ENCODE measurements around the gene FAM8A1.

Gene FAM8A1

DNA sequence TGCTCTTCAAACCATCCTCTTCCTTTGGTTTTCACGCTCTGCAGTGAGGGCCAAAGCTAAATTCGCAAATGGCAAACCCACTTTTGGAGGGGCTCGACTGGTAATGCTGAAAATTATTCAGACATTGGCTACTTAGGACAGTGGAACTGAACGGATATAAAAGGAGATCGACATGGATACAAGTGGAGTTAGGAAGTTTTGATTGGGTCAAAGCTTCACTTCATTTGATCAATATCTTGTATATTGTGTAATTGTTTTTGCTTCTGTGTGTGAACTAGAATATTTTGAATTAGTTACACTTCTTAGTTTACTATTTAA is 1.2 kb downstream of the FAM8A1 start:
- no peak for DNase-seq (ENCODE audit: low read depth)

DNA sequence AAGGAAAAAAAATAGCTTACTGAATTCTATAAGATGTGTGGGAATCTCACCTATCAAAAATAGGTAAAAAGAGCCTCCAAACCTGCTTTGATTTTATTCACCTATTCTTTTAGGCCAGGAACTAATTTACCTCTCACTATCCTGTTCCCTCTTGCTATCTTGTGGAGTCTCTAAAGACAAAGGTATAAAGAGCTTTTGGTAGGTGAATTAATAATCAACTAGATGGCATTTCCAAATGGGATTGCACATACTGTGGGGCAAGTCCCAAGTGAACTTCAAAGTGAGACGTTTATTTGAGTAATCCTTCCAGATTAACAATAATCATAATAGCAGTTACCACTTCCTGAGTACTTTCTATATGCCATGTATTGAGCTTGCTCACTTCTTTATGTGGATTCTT is 2.8 kb downstream of the FAM8A1 start:
- DNase-seq (ENCODE audit: low read depth), result no peak

DNA sequence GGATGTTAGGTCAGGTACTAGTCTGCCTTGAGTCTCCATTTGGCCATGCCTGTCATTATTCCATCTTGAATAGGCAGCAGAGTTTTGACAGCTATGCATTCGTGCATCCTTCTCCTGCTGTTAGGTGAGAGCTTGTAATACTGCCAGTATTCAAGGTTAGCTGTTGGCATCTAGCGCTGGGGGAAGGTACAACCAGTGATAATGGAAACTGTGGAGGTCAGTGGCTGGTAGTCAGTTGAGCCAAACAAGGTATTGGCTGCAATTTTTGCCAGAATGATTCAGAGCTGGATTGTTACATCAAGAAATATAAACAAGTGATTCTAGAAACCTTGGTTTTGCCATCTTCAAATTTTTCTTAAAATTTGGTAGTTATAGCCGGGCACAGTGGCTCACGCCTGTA is 6.5 kb downstream of the FAM8A1 start:
- DNase-seq (ENCODE audit: low read depth), result no peak

DNA sequence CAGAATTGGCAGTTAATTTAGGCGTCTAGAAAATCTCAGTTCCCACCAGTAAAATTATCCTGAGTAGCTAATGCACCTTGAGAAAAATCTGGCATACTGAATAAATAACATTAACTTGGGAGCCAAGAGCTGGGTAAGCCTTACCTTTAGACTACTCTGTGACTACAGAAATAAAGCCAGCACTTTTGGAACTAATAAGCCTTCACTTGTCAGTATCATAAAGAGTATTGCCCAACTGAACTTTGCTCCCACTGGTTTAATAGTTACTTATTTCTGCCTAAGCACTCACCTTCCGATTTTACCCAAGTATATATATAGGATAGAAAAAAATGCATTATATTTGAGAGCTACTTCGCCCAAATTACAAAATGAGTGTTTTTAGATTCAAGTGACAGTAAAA is 10.7 kb downstream of the FAM8A1 start:
- no peak for DNase-seq (ENCODE audit: low read depth)

DNA sequence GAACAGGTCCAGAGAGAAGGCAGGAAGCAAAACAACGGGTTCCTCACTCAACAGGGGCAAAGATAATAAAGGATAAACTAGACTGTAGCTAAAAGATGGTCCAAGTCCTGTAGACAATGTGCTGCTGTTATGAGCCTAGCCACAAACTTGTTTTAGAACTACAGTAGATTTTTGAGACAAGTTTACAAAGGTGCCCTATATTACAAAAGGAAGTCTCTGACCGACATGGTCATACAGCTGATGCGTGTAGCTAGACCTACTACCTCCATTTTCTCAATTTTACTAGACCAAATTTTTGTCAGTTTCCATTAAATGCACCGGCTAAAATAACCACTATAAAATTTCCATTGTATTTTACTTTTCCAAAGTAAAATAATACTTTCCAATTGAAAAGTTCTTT is 11.9 kb downstream of the FAM8A1 start:
- no peak for DNase-seq (ENCODE audit: low read depth)

DNA sequence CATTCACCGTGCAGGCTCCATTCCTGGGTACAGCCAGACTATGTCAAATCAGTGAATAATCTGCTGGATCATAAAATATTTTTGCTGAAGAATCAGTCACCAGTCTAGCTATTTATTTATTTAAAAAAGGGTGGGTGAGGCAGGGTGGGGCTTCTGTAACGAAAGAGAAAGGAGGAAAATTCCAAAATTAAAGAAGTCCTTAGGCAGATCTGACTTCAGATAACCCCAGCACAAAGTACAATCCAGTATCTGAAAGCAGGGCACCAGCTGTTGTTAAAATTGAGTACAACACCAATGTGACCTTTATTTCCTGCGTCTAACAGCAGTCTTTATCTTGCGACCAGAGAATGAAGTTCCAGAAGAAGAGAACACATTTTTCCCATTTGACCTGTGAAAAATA is 15.7 kb downstream of the FAM8A1 start:
- DNase-seq (ENCODE audit: low read depth), result no peak

DNA sequence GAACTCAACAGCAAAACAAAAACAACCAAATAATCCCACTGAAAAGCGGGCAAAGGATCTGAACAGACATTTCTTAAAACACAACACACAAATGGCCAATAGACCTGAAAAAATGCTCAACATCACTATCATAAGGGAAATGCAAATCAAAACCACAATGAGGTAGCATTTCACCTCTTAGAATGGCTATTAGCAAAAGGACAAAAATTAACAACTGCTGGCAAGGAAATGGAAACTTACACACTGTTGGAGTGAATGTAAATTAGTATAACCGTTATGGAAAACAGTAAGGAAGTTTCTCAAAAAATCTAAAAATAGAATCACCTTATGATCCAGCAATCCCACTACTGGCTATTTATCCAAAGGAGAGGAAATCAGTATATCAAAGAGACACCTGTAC is 20.9 kb downstream of the FAM8A1 start:
- DNase-seq (ENCODE audit: low read depth), result no peak

DNA sequence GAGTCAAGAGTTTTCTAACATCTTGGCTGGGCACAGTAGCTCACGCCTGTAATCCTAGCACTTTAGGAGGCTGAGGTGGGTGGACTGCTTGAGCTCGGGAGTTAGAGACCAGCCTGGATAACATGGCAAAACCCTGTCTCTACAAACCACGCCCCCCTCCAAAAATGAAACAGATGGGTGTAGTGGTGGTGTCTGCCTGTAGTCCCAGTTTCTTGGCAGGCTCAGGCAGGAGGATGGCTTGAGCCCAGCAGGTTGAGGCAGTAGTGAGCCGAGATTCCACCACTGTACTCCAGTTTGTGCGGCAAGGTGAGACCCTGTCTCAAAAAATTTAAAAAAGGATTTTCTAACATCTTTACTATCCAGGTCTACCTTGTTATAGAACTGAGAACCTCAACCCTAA is 22.0 kb downstream of the FAM8A1 start:
- no peak for DNase-seq (ENCODE audit: low read depth)

DNA sequence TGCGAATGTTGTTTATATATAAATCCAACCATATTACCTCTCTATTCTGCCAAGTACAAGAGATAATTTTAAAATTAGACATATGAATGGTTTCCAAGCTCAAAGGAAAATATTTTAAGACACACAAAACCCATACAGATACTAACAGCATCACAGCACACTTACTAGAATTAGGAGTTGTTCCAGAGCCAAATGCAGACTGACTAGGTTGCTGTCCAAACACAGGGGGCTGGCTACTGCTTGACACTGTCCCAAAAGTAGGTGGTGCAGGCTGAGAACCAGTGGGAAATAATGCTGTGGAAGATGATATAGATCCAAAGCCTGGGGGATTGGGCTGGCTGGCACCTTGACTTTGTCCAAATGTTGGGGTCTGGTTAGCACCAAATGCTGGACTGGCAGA is 24.3 kb downstream of the FAM8A1 start:
- no peak for DNase-seq (ENCODE audit: low read depth)

DNA sequence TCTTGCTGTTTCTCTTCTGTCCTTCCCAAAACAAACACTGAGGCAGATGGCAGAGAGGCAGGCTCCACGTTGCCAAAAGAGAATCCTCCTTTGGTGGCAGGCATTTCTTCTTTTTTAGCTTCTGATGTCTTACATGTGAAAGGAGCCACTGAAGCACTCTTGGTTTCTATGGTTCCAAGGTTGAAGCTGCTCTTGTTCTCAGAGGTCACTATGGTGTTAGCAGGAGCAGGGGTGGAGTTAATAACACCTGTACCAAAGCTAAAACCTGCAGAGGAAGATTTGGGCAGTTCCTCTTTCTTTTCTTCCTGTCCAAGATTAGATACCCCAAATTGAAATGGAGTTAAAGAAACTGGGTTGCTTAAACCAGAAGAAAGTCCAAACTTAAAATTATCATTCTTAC is 28.8 kb downstream of the FAM8A1 start:
- DNase-seq (ENCODE audit: low read depth), result no peak

DNA sequence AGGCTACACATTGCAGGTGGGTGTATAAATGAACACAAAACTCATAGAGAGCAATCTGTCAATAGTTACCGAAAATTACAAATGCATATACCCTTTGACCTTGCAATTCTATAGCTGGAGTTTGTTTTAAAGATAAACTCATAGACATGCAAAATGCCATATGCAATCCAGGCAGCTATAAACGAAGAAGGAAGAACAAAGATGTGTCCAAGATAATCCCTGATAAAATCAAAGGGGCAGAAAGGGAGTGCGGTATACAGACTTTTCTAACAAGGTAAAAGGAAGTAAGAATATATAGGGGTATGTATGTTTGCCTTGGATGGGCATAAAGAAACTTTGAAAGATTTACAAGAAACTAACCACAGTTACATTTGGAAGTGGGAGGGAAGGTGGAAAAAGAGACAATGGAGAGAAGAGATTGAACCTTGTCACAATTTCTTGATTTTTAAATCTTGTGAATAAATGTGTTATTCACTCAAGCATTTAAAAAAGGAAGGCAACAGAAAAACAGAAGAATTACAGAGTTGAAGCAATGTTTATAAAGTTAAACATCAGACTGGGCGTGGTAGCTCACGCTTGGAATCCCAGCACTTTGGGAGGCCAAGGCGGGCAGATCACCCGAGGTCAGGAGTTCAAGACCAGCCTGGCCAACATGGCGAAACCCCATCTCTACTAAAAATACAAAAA is 29.9 kb downstream of the FAM8A1 start:
- DNase-seq (ENCODE audit: low read depth), result no peak

DNA sequence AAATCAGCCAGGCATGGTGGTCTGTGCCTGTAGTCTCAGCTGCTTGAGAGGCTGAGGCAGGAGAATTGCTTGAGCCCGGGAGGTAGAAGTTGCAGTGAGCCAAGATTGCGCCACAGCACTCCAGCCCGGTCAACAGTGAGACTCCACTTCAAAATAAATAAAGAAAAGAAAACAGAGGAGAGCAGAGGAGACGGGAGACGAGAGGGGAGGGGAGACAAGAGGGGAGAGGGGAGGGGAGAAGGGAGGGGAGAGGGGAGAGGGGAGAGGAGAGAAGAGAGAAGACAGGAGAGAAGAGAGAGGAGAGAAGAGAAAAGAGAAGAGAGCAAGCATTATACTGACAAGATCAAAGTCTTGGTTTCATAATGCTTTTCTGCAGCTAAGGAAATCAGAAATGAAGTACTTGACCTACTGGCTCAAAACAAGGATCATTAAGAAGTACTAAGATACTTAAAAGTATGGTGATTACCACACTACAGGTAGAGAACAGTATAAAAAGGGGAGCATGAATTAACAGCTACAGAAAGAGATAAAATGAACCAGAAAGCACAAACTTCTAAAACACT is 30.5 kb downstream of the FAM8A1 start:
- DNase-seq (ENCODE audit: low read depth), result no peak

DNA sequence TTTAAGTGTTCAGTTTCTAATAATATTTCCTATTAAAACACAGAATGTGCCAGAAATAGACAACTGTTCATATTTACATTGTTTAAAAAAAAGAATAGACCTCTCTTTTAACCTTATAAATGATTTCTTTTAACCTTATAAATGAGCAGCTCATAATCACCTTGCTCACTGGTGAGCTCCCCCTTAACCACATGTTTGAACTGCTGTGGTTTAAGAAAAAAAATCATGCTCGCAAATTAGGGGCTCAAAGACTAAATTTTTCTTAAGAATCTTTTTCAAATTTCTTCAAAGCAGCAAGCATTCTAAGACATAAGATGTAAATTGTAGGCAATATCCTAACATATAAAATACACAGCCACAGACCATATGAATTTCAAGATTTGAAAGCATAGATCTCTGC is 32.8 kb downstream of the FAM8A1 start:
- DNase-seq (ENCODE audit: low read depth), result no peak

DNA sequence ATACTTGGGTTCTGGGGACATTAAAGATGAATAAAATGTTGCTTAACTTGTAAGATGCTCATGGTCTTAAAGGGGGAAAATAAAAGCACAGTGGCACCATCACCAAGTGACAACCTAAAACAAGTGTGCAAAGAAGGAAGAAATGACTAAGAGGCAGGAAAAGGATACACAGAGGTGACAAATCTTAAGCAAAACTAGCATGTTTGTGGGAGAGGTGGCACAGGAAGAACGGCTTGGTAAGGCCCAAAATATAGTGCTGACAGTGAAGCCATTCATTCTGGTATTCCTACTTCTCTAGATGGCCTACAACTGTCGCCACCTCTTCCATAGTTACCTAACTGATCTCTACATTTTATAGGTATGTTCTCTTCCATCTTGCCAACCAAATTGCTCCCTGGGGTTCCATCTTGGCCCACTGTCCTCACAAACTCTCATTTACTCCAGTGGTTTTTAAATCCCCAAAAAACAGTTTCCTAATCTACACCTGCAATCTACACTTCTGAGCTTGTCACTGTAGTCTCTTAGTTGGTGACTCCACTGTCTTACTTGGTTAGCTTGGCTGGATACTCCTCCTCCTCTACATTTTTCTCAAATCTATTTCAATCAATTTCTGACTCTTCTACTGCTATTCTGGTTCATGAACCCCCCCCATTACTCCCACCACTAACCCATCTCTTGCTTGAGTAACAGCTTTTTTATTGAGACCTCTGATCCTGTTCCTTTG is 33.5 kb downstream of the FAM8A1 start:
- DNase-seq (ENCODE audit: low read depth), result no peak

DNA sequence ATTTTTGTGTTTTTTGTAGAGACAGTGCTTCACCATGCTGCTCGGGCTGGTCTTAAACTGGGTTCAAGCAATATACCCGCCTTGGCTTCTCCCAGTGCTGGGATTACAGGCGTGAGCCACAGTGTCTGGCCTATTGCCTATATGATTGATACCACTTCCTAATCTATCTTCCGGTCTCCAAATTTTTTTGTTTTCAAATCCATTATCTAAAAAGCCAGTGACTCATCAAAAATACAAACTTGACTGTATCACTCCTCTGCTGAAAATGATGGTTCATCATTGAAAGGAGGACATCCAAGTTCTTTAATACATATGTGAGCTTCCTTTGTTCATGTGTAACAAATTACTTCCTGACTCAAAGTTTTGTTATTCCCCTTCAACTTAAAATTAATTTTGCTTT is 35.5 kb downstream of the FAM8A1 start:
- no peak for DNase-seq (ENCODE audit: low read depth)

DNA sequence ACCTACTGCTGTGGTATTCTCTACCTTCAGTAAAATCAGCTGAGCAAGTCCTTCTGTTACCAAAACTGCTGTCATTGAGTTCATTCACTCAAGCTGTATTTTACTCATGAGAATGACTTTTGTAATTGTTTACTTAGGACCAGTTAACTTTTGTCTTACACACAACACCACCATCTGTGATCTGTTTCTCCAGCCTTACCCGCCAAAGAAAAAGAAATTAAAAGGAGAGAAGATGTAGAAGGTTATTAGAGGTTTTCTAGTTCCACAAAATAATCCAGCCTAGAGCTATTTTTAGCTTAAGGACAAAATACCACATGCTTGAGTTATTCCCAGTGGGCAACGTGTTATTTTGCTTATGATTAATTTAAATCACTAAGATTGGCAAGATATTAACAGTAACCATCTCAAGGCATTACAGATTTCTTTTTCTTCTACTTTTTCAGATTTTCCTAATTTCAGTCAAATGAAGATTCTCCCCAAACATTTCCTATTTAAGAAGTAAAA is 38.2 kb downstream of the FAM8A1 start:
- no peak for DNase-seq (ENCODE audit: low read depth)

DNA sequence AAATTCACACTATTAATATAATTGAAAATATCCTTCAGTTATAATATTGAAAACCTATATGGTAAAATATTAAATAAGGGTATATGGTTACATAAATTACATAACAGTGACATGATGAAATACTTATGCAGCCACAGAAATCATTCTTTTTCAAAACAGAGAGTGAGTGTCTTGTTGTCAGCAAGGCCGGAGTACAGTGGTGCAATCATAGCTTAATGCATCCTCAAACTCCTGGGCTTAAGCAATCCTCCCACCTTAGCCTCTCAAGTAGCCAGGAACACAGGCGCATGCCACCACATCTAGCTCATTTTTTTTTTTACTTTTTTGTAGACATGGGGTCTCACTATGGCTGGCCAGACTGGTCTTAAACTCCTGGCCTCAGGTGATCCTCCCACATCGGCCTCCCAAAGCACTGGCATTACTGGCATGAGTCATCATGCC is 40.4 kb downstream of the FAM8A1 start:
- no peak for DNase-seq (ENCODE audit: low read depth)

DNA sequence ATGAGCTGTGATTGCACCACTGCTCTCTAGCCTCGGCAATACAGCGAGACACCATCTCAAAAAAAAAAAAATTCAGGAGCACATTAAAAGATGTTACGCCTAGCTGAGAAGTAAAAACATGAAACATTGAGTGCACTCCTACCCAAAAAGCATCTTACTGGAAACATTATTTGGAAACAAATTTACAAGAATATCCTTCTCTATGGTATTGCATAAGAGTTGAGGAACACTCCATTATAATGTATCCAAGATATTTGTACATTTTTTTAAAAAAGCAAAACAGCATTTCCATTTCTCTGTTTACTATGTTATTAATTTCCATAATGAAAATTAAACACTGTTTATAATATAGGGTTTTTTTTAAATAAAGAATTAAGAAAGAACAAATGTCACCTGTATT is 48.6 kb downstream of the FAM8A1 start:
- DNase-seq (ENCODE audit: low read depth), result no peak

DNA sequence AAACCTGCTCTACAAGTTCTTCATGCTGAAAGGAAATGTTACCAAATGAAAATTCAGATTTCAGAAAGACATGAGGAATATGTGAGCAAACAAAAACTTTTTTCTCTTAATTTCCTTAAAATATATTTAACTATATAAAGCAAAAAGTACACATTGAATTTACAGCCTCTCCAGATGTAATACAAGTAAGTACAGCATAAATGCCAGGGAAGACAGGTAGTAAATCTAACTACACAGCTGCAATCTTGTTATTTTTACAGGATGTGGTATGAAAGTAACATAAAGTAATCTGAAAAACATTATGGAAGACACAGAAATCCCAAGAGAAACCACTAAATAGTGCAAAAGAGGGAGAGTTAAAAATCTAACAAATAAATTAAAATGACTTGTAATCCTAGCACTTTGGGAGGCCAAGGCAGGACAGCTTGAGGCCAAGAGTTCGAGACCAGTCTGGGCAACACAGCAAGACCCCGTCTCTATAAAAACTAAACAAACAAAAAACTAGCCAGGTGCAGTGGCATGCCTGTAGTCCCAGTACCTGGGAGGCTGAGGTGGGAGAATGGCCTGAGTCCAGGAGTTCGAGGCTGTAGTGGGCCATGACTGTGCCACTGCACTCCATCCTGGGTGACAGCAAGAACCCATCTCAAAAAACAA is 50.7 kb downstream of the FAM8A1 start:
- DNase-seq (ENCODE audit: low read depth), result no peak

DNA sequence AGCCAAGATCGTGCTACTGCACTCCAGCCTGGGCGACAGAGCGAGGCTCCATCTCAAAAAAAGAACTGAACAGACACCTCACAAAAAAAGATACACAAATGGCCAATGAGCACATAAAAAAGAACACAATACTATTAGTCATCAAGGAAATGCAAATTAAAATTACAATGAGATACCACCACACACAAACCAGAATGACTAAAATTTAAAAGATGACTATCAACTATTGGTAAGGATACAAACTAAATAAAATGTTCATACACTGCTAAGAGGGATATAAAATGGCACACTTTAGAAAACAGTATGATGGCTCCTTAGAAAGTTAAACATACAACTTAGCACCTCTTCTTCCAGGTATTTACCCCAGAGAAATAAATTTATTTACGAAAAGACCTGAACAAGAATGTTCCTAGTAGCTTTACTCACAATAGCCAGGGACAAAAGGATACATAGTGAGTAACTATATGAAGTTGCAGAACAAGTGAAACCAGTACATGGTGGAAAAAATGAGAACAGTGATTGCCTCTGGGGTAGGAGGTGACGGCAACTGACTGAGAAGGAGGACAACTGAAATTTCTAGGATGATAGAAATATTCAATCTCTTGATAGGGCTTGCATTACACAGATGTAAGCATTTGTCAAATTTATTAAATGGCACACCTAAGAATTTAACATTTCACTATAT is 53.2 kb downstream of the FAM8A1 start:
- no peak for DNase-seq (ENCODE audit: low read depth)

DNA sequence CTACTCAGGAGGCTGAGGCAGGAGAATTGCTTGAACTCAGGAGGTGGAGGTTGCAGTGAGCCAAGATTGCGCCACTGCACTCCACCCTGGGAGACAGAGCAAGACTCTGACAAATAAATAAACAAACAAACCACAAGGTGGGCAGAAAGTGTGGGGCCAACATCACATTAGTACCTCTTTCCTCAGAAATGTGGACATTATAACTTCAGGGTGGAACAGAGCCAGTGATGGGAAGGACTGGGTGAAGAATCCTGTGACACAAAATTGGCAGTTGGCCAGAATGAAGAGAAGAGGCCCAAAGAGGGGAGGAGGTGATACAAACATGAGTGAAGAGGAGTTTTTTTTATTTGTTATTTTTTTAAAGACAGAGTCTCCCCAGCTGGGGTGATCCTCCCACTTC is 56.0 kb downstream of the FAM8A1 start:
- DNase-seq (ENCODE audit: low read depth), result no peak

DNA sequence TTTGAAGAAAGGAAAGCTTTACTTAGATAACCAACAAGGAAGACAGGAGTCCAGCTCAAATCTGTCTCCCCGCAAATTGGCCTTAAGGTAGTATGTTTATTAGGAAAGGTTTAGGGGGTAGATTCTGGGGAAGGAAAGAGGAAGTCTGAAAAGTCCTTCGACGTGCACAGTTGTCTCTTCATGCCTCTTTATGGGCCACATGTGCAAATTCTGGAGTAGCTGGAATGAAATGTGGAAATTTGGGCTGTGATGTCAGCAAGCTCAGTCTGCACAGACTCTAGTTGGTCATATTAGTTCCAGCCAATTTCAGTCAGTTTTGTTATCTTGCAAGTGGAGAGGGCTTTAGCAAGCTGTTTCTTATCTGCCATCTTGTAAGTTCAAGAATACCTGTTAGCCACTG is 56.5 kb downstream of the FAM8A1 start:
- no peak for DNase-seq (ENCODE audit: low read depth)

Measured in HS-27A (cell line).